GM23338 (cell line): ENCODE measurements around the gene SERBP1. TPM values are rescaled to one million over a fixed set of nuclear protein-coding genes. Genes with fewer than 3 reads are reported as not detected.

Experiments
- ATAC-seq: fragments of 200-7000 bp; cut with Tn5 transposase; 3 replicates; pipeline ENCODE4 v1.9.1; 2020
- DNase-seq: peaks from one replicate; pipeline ENCODE4 v3.0.0-alpha.2; 2015; ENCODE audit warnings: low spot score
- H2AFZ ChIP-seq: fragments of 200-600 bp; sonication (generic); 2 replicates; pipeline ENCODE4 v1.8.0; 2016; ENCODE audit warnings: antibody characterized with exemption, mild to moderate bottlenecking, moderate library complexity
- H3F3A ChIP-seq: fragments of 200-600 bp; sonication (generic); replicated peaks from 2 replicates; pipeline ENCODE4 v1.8.0; 2017; ENCODE audit warnings: antibody characterized with exemption, mixed run types, low read depth
- H3K27ac ChIP-seq: fragments of 200-600 bp; sonication (generic); 2 replicates; pipeline ENCODE4 v1.6.1; 2016; ENCODE audit warnings: low read depth
- H3K27me3 ChIP-seq: fragments of 200-600 bp; sonication (generic); 2 replicates; pipeline ENCODE4 v1.8.0; 2016; ENCODE audit warnings: mild to moderate bottlenecking, mixed run types, moderate library complexity; ENCODE audit not compliant: insufficient read depth
- H3K36me3 ChIP-seq: fragments of 200-600 bp; sonication (generic); 2 replicates; pipeline ENCODE4 v1.8.0; 2016; ENCODE audit warnings: mild to moderate bottlenecking; ENCODE audit not compliant: insufficient read depth
- H3K4me1 ChIP-seq: fragments of 200-600 bp; sonication (generic); 2 replicates; pipeline ENCODE4 v1.8.0; 2016; ENCODE audit warnings: mild to moderate bottlenecking, moderate library complexity; ENCODE audit not compliant: insufficient read depth
- H3K4me2 ChIP-seq: fragments of 200-600 bp; sonication (generic); 2 replicates; pipeline ENCODE4 v1.7.1; 2017; ENCODE audit warnings: mixed run types
- H3K4me3 ChIP-seq: fragments of 200-600 bp; sonication (generic); 2 replicates; pipeline ENCODE4 v1.6.1; 2016; ENCODE audit warnings: mixed run types
- H3K79me2 ChIP-seq: fragments of 200-600 bp; sonication (generic); replicated peaks from 2 replicates; pipeline ENCODE4 v1.8.0; 2017; ENCODE audit warnings: mild to moderate bottlenecking; ENCODE audit not compliant: insufficient read depth
- H3K9me2 ChIP-seq: fragments of 200-600 bp; sonication (generic); 2 replicates; pipeline ENCODE4 v1.8.0; 2017; ENCODE audit not compliant: insufficient read depth
- H4K20me1 ChIP-seq: fragments of 200-600 bp; sonication (generic); replicated peaks from 2 replicates; pipeline ENCODE4 v1.8.0; 2017; ENCODE audit warnings: mild to moderate bottlenecking; ENCODE audit not compliant: insufficient read depth
- H3K27ac Mint-ChIP-seq: 2 replicates; pipeline ENCODE4 v1.8.0; 2020; ENCODE audit warnings: inconsistent platforms, mild to moderate bottlenecking, moderate library complexity, mixed read lengths
- H3K27me3 Mint-ChIP-seq: 3 replicates; pipeline ENCODE4 v1.8.0; 2022; ENCODE audit warnings: low read depth, mild to moderate bottlenecking, moderate library complexity, mixed read lengths, inconsistent platforms; ENCODE audit not compliant: insufficient read depth, poor library complexity
- H3K36me3 Mint-ChIP-seq: 3 replicates; pipeline ENCODE4 v1.8.0; 2021; ENCODE audit warnings: low read depth, mild to moderate bottlenecking, inconsistent platforms, moderate library complexity, mixed read lengths
- H3K4me1 Mint-ChIP-seq: 3 replicates; pipeline ENCODE4 v1.8.0; 2020; ENCODE audit warnings: mild to moderate bottlenecking, inconsistent platforms, mixed read lengths
- H3K4me3 Mint-ChIP-seq: 3 replicates; pipeline ENCODE4 v1.8.0; 2021; ENCODE audit warnings: moderate library complexity, mild to moderate bottlenecking, inconsistent platforms, mixed read lengths
- H3K9me3 Mint-ChIP-seq: 3 replicates; pipeline ENCODE4 v1.8.0; 2020; ENCODE audit warnings: moderate library complexity, mild to moderate bottlenecking, inconsistent platforms, mixed read lengths
- CREB1 ChIP-seq: fragments of 250-450 bp; sonication (Bioruptor Pico); IDR thresholded peaks from 2 replicates; pipeline ENCODE4 v1.5.0; 2020; ENCODE audit warnings: low read depth, mild to moderate bottlenecking, moderate library complexity
- ETS1 ChIP-seq: IDR thresholded peaks from 2 replicates; pipeline ENCODE4 v1.6.1; 2016; ENCODE audit warnings: antibody characterized with exemption
- EZH2 ChIP-seq: fragments of 200-600 bp; sonication (generic); IDR thresholded peaks from one replicate; pipeline ENCODE4 v1.8.0; 2017; ENCODE audit warnings: antibody characterized with exemption, mild to moderate bottlenecking, low read depth; ENCODE audit not compliant: unreplicated experiment
- EZH2phosphoT487 ChIP-seq: fragments of 200-600 bp; sonication (generic); IDR thresholded peaks from one replicate; pipeline ENCODE4 v1.8.1; 2018; ENCODE audit warnings: antibody characterized with exemption; ENCODE audit not compliant: unreplicated experiment
- POLR2AphosphoS5 ChIP-seq: IDR thresholded peaks from 2 replicates; pipeline ENCODE4 v1.6.1; 2016; ENCODE audit warnings: antibody characterized with exemption, low read depth
- REST ChIP-seq: IDR thresholded peaks from one replicate; pipeline ENCODE4 v1.6.1; 2018; ENCODE audit warnings: antibody characterized with exemption; ENCODE audit not compliant: unreplicated experiment
- ZNF114 ChIP-seq: fragments of 250-450 bp; sonication (Bioruptor Pico); IDR thresholded peaks from 2 replicates; pipeline ENCODE4 v1.5.0; 2020; ENCODE audit warnings: mild to moderate bottlenecking, moderate library complexity
- ZNF462 ChIP-seq: fragments of 250-450 bp; sonication (Bioruptor Pico); IDR thresholded peaks from 2 replicates; pipeline ENCODE4 v1.5.0; 2020; ENCODE audit warnings: mild to moderate bottlenecking, moderate library complexity
- polyA plus RNA-seq: library from polyadenylated mRNA; unstranded; fragments of >200 nt; fragmentation: Nextera tagmentation; extraction: Ambion mirVana; gene quantifications from 2 replicates; pipeline ENCODE4 v1.2.1, GENCODE V29; 2016
- total RNA-seq: library from RNA; depleted of rRNA; stranded (reverse); fragments of >200 nt; shearing (Covaris generic); gene quantifications from 2 replicates; pipeline ENCODE4 v1.2.3, GENCODE V29; 2014

Gene SERBP1
- total and polyA plus RNA-seq, 2 experiments from 2014 or later, result 559 to 674 TPM

- no peaks in the 10 kb centered on the region; the same call in 2 of the 3 replicates for H3K9me3 Mint-ChIP-seq
- H3K4me1 ChIP-seq, result no peaks in the 10 kb centered on the region
- H3K27me3 ChIP-seq, result no peaks in the 10 kb centered on the region
- no peak overlapping the region for H3K27ac ChIP-seq
- DNase-seq (no peak), ATAC-seq (no peak)
- no peak overlapping the region for H3K27ac Mint-ChIP-seq
- peaks cover 5% of the 10 kb centered on the region for H3K27me3 Mint-ChIP-seq
- no peak overlapping the region for H2AFZ ChIP-seq
- H3K4me2 ChIP-seq, result no peak overlapping the region
- no peaks in the 10 kb centered on the region for H3K9me2 ChIP-seq
- no peaks in the 10 kb centered on the region; the same call in 2 of the 3 replicates for H3K4me1 Mint-ChIP-seq
- no peak overlapping the region for H3K4me3 ChIP-seq
- H3K36me3 Mint-ChIP-seq, result no peaks in the 10 kb centered on the region
- no peaks in the 10 kb centered on the region; the same call in 1 of the 2 replicates for H3K36me3 ChIP-seq
- H3K4me3 Mint-ChIP-seq, result no peak overlapping the region
- TF ChIP-seq ETS1, result no peak
- no peak for TF ChIP-seq CREB1 (CRISPR knock-in tag)
- no peak for TF ChIP-seq REST
- TF ChIP-seq ZNF114 (CRISPR knock-in tag), result no peak
- TF ChIP-seq POLR2AphosphoS5, result no peak
- TF ChIP-seq EZH2phosphoT487, result no peak
- no peak for TF ChIP-seq EZH2
- no peak for TF ChIP-seq ZNF462 (CRISPR knock-in tag)
- no peaks in the 10 kb centered on the region for H4K20me1 ChIP-seq
- no peaks in the 10 kb centered on the region for H3K79me2 ChIP-seq
- no peaks in the 10 kb centered on the region for H3F3A ChIP-seq
Measured at GRCh38 chr1:67472056-67472455, 41.9 kb upstream of the SERBP1 start.
